HG03575 (cell line): Measurements from ENCODE around the gene LRCOL1.

Experiments
- ATAC-seq: cut with Tn5 transposase; IDR thresholded peaks from one replicate; pipeline ENCODE4 v1.9.1; 2021; ENCODE audit not compliant: unreplicated experiment, insufficient number of reproducible peaks, low FRiP score; ENCODE audit errors: extremely low read depth

The LRCOL1 gene

DNA sequence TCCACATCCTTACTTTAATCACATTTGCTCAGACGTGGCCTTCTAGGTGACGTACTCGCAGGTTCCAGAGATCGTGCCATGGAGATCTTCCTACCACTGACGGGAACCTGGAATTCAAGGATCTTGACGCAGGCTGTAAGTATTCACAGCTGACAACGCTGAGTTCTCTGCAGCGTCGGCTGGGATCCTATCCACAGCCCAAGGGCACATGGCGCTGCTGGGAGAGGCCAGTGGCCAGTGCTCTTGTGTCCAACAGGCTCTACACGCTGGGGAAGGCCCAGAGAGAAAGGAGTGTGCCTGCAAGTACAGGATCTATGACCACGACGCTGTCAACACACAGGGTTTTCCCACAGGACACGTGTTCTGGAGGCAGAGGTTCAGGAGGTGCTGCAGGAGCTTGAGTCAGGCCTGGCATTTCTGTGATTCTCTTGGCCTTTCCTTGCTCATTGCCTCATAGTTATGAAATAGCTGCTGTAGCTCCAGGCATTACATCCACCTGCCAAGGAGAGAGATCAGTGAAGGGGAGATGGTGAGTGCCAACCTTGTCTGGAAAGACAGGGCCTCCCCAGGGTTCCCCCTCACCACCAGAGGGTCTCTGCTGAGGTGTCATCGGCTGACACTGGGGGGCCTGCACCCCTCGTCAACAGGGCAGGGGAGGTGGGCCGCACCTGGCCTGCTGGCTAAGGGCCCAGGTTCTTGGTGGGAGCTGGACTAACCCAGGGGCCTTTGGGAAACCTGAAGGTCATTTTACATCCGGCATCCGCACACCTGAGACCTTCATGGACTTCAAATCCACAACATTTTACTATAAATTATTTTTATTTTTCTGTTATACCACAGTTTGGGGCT lies 21.3 kb downstream of the LRCOL1 start:
- ATAC-seq, result no peak

DNA sequence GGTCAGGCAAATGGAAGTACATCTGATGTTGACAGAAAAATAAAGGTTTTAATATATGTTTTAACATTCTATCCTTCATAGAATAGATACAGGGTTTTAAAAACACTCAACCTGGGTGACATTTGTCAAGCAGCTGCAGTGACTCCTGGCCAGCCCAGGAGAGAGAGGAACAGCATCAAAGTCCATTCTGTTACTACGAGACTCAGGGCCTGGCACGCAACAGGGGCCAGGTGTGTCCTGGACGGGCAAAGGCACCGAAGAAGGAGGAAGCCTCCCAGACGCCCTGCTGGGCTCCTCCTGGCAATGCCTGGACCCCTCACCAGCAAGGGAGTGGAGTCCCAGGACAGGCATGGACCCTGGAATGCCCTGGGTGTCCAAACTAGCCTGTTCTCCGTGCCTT lies 22.1 kb downstream of the LRCOL1 start:
- no peak for ATAC-seq

DNA sequence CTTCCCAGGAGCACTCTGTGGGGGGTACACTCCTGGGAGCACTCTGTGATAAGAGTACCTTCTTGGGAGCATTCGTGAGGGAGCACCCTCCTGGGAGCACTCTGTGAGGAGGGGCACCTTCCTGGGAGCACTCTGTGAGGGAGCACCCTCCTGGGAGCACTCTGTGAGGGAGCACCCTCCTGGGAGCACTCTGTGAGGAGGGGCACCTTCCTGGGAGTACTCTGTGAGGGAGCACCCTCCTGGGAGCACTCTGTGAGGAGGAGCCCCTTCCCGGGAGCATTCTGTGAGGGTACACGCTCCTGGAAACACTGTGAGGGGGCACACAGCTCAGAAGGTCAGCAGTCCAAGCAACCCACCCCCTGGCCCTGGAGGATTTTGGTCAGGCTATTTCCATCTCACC lies 22.6 kb downstream of the LRCOL1 start:
- no peak for ATAC-seq

DNA sequence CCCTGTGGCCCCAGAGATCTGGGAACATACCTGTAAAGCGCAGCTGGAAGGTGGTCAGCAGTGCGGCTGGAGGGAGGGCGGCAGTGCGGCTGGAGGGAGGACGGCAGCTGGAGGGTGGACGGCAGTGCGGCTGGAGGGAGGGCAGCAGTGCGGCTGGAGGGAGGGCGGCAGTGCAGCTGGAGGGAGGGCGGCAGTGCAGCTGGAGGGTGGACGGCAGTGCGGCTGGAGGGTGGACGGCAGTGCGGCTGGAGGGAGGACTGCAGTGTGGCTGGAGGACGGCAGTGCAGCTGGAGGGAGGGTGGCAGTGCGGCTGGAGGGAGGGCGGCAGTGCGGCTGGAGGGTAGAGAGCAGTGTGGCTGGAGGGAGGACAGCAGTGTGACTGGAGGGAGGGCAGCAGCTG lies 23.5 kb downstream of the LRCOL1 start:
- ATAC-seq, result no peak

DNA sequence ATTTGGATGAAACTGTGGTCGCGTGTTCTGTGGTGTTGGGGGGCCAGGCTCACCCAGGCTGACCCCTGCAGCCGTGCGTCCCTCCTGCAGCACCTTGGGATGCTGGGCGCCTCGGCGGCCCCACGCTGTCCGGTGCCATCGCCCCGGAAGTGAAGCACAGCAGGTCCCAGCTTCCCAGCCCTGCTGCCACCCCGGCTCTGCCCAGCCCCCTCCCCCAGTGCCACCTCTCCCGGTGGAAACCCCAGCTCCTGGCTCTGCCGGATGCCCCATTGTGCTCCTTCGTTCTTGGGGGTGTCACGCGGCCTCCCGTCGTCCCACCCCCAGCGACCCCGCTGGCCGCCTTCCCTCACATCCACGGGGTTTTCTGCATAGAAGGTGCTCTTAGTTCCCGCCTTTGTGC lies 25.2 kb downstream of the LRCOL1 start:
- ATAC-seq, result no peak

DNA sequence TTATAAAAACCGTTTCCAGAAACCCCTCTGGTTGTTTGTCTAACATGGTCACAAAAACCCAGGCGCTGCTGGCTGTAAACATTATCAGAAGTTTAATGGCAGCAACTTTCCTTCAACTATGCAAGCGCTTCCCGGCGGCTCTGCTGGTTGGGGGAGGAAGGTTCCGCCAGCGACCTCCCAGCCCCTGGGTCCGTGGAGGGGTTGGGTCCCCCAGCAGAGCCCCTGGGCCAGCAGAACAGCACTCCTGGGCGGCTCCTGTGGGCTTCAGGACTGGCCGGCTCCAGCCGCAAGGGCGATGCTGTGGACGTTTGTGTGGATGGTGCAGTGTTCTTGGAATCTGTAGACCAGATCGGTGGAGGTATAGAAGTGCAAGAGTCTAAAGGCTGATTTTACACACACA lies 26.0 kb downstream of the LRCOL1 start:
- ATAC-seq, result no peak

DNA sequence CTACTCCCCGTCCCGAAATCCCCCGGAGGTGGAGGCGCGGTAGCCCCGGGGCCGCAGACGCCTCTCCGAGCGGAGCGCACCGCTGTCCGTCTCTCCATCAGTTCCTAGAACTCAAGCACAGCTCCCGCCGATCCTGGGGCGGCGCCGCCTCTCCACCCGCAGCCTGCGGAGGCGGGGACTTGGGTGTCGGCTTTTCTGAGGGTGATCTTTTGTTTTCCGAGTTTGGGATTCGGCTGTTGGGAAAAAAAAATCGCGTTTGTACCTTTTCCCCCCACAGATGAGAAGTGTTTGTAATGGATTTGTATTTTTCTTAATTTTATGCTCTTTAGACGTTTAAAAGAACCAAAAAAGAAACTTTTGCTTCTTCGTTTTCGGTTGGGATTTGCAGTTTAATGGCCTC lies 26.6 kb downstream of the LRCOL1 start:
- ATAC-seq, result no peak

DNA sequence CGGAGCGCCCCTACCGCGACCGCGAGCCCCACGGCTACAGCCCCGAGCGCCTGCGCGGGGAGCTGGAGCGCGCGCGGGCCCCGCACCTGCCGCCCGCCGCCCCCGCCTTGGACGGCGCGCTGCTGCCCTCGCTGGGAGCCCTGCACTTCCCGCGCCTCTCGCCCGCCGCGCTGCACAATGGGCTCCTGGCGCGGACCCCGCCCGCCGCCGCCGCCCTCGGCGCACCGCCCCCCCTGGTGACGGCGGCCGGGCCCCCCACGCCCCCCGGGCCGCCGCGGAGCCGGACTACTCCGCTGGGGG lies 27.0 kb downstream of the LRCOL1 start:
- no peak for ATAC-seq

DNA sequence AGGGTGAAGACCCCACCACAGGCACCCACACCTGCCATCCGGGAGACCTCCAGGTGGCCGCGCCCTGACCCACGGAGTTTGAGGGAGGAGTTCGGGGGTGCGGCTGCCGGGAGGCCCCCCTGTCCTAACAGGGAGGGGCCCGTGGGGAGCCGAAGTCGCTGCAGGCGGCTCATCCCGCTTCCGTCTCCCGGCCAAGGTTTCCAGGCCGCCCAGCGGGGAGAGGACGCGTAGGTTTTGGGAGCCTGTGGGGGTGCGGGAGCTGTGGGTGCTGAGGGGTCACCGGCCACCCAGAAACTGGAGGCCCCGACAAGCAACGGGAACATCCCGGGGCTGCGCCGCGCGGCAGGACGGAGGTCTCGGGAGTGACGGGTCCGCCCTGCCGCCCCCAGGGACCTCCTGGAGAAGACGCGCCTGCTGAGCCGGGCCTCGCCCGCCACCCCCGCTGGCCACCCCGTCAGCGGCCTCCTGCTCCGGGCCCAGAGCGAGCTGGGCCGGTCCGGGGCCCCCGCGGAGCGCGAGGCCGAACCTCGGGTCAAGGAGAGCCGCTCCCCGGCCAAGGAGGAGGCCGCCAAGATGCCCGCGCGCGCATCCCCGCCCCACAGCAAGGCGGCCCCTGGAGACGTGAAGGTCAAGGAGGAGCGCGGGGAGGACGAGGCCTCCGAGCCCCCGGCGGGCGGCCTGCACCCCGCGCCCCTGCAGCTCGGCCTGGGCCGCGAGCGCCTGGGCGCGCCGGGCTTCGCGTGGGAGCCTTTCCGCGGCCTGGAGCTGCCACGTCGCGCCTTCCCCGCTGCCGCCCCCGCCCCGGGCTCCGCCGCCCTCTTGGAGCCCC lies 27.6 kb downstream of the LRCOL1 start:
- ATAC-seq, result no peak

DNA sequence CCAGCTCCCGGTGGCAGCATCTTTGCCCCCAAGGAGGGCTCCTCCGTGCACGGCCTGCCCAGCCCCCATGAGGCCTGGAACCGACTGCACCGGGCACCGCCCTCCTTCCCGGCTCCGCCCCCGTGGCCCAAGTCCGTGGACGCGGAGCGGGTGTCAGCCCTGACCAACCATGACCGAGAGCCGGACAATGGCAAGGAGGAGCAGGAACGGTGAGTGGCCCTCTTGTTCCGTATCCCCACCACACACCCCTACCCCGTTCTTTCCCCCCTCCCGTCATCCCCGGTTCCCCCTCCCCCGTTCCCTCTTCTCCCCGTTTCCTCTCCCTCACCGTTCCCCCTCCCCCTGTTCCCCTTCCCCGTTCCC lies 28.3 kb downstream of the LRCOL1 start:
- ATAC-seq, result no peak

DNA sequence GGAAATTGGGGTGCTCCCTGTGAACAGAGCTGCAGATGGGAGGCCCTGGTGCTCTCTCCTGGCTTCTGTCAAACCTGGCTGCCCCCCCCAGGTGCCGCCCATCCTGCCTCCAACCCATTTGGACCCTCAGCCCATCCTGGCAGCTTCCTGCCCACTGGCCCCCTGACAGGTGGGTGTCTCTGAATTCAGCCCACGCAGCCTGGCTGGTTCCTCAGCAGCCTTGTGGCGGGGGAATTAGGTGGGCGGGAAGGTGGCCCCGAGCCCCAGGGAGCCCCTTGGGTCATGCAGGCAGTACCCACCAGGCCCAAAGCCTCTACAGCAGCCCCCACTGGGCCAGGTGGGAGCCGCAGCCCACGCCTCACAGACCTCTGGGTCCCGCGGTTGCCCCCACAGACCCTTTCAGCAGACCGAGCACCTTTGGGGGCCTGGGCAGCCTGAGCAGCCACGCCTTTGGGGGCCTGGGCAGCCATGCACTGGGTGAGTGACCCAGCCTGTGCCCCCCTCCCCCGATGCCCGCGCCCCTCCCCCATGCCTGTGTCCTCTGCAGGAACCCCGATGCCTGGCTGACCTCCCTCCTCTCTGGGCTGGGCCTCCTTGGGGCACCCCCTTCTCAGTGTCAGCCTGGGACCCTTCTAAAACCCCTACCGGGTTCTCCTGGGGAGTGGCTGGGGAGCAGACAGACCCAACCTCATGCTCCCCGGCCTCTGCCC lies 28.9 kb downstream of the LRCOL1 start:
- no peak for ATAC-seq

DNA sequence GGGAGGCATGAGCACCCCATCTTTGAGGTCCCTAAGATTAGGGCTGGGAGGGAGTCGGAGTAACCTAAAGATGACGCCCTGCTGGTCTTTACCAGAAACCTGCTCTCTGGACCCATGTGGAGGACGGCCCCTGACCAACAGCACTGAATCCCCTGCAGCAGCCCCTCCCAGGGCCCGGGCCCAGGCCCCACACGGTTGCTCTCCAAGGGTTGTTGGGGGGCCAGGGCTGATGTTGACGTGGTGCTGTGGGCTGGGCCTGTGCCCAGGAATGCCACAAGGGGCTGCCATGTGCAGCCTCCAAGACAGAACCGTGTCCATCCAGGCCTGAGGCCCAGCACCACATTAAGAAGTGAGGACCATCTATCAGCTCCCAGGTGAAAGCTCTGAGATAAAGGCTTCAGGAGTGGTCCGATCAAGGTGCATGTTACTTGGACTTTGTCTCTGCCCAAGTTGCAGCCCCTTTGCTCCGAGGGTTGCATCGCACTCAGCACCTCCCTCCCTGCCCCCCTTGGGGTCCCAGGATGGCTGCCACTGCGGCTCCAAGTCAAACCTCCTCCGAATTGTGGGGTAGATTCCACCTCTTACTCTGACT lies 29.6 kb downstream of the LRCOL1 start:
- ATAC-seq, result no peak

DNA sequence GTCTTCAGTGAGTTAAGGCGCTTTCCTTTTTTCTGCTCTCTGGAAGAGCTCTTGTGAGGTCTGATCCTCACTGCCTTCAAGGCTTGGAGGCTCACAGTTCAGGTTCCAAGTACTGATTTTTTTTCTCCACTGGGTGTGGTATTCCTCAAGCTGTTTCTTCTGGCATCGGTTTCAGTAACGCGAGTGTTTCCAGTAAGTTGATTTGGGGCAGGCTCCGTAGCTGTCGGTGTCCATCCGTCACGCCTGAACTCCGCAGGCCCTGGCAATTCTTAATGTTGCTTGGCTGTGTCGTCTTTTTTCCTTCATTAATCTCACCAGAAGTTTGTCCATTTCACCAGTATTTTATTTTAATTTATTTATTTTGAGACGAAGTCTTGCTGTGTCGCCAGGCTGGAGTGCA lies 30.6 kb downstream of the LRCOL1 start:
- no peak for ATAC-seq

DNA sequence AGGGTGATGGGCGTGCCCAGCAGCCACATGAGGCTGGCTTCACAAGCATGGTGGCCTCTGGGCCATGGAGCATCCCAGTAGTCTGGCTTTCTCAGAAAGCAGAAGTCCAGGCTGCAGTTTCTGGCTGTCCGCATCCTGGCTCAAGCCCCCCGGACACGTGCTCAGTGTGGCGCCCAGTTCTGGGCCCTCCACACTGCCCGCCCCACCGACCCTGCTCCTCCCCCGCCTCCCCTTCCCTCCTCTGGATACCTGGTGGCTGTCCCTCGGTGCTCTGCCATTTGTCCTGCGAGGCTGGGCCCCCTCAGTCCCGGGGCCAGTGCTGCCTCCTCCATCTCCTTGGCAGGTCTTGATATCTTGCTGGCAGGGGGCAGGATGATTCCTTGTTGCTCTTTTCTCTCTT lies 31.6 kb downstream of the LRCOL1 start:
- ATAC-seq, result no peak

DNA sequence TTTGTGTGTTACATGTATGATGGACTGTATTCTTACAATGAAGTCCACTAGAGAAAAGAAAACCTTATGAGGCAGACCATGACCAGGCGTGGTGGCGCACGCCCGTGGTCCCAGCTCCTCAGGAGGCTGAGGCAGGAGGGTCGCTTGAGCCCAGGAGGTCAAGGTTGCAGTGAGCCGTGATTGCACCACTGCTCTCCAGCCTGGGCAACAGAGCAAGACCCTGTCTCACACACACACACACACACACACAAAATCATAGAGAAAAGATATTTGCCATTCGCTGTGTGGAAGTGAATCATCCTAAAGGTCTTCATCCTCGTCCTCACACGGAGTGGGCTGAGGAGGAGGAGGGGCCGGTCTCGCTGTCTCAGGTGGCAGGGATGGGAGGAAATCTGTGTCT lies 32.3 kb downstream of the LRCOL1 start:
- no peak for ATAC-seq

DNA sequence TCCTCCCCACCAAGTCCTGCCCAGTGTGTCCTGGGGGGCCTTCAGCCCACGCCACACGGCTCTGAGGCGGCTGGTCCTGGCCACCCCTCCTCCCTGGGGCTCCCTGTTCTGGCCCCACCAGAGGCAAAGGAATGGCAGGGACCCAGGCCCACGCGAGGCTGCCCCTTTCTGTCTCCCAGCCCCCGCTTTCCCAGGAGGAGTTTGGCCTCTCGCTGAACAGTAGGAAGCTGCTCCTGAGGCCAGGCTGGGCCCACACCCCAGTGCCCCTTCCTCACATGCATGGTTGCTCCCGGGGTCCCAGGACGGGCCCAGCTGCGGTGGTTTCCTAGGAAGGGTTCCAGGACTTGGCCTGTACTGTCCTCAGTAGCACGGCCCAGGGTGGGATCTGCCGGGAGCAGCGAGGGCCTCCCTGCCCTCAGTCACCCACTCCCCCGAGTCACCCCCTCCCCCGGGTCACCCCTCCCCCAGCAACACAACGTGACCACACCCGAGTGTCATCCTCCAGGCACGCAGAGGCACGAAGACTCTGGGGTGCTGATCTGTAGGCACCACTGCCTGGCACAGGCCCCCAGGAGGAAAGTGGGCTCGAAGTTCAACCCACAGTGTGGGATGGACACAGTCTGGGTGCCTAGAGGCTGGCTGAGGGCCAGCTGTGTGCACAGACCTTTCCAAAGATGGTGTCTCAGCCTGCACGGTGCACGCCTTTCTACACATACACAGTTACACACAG lies 33.0 kb downstream of the LRCOL1 start:
- ATAC-seq, result no peak

DNA sequence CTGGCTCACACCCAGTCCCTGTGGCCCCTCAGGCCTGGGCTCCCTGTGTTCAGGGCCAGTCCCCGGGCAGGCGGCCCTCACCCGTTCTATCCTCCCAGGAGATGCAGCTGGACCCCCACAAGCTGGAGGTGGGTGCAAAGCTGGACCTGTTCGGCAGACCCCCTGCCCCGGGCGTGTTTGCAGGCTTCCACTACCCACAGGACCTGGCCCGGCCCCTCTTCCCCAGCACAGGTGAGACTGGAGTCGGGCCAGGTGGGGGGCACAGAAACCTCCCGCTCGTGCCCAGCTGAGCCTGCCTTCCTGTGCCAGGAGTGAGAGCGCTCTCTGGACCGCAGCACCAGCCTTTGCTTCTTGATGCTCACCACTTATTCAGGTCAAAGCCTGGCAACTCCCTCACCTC lies 33.7 kb downstream of the LRCOL1 start:
- no peak for ATAC-seq

DNA sequence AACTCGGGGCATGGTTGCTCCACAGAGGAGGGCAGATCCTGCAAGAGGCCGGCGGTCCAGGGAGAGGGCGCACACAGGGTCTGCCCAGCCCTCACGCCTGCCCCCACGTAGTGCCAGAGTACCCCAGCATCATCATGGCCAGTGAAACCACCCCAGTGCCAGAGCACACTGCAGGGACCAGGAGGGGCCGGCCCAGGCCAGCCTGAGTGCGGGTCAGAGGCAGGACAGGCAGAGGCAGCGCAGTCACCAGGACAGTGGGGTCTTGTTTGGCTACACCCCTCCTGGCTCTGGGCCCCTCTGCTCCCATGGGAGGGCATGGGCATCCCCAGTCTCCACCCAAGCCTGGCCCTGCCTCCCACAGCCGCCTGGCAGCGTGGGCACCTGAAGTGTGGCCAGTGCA lies 34.7 kb downstream of the LRCOL1 start:
- ATAC-seq, result no peak
